Smooth muscle cell (in vitro differentiated cells): Measurements from ENCODE around the gene SH3PXD2B. TPM values are rescaled to one million over a fixed set of nuclear protein-coding genes. Genes with fewer than 3 reads are reported as not detected.

Experiments used
- DNase-seq: peaks from one replicate; lab custom pipeline; 2025; ENCODE audit not compliant: unreplicated experiment; lab: John Stamatoyannopoulos, UW
- H2AFZ ChIP-seq: fragments of 200-600 bp; sonication (generic); 2 replicates; pipeline ENCODE4 v1.6.0; 2016; ENCODE audit warnings: antibody characterized with exemption, low read depth, mild to moderate bottlenecking
- H3F3A ChIP-seq: fragments of 200-600 bp; sonication (generic); 2 replicates; pipeline ENCODE4 v1.6.0; 2017; ENCODE audit warnings: antibody characterized with exemption, low read depth
- H3K27ac ChIP-seq: fragments of 200-600 bp; sonication (generic); 2 replicates; pipeline ENCODE4 v1.5.1; 2016; ENCODE audit warnings: low read depth, mild to moderate bottlenecking
- H3K27me3 ChIP-seq: fragments of 200-600 bp; sonication (generic); 2 replicates; pipeline ENCODE4 v1.6.1; 2016; ENCODE audit warnings: low read depth, mild to moderate bottlenecking
- H3K36me3 ChIP-seq: fragments of 200-600 bp; sonication (generic); 2 replicates; pipeline ENCODE4 v1.5.1; 2016; ENCODE audit warnings: low read depth
- H3K4me1 ChIP-seq: fragments of 200-600 bp; sonication (generic); 2 replicates; pipeline ENCODE4 v1.5.1; 2016; ENCODE audit warnings: low read depth
- H3K4me2 ChIP-seq: fragments of 200-600 bp; sonication (generic); 2 replicates; pipeline ENCODE4 v1.6.0; 2016; ENCODE audit warnings: mild to moderate bottlenecking
- H3K4me3 ChIP-seq: fragments of 200-600 bp; sonication (generic); 2 replicates; pipeline ENCODE4 v1.5.1; 2016; ENCODE audit warnings: mild to moderate bottlenecking
- H3K79me2 ChIP-seq: fragments of 200-600 bp; sonication (generic); 2 replicates; pipeline ENCODE4 v1.6.0; 2016; ENCODE audit warnings: low read depth, mild to moderate bottlenecking
- H3K9ac ChIP-seq: fragments of 200-600 bp; sonication (generic); 2 replicates; pipeline ENCODE4 v1.6.0; 2016; ENCODE audit warnings: low read depth
- H3K9me3 ChIP-seq: fragments of 200-600 bp; sonication (generic); replicated peaks from 2 replicates; pipeline ENCODE4 v1.5.1; 2016; ENCODE audit warnings: low read depth
- H4K20me1 ChIP-seq: fragments of 200-600 bp; sonication (generic); 2 replicates; pipeline ENCODE4 v1.6.0; 2016; ENCODE audit warnings: low read depth
- WGBS: methylation state at CpG from one replicate; pipeline ENCODE4 v1.1.7; 2016; ENCODE audit warnings: low lambda C conversion rate; 5-methylcytosine and 5-hydroxymethylcytosine counted together
- polyA plus RNA-seq: library from polyadenylated mRNA; unstranded; fragments of >200 nt; fragmentation: Nextera tagmentation; extraction: Ambion mirVana; gene quantifications from 2 replicates; pipeline ENCODE4 v1.2.1, GENCODE V29; 2016
- total RNA-seq: library from RNA; depleted of rRNA; stranded (reverse); fragments of >200 nt; gene quantifications from 2 replicates; pipeline ENCODE4 v1.2.3, GENCODE V29; 2014
- TF ChIP-seq, protein P1 (sequence below): fragments of 200-600 bp; sonication (generic); IDR thresholded peaks from 2 replicates; pipeline ENCODE4 v1.5.1; 2017; ENCODE audit warnings: borderline replicate concordance, mild to moderate bottlenecking, antibody characterized with exemption; ENCODE audit not compliant: insufficient read depth, poor library complexity, severe bottlenecking

SH3PXD2B gene
- total and polyA plus RNA-seq, 2 experiments from 2014 or later: 36.5 to 39.4 TPM

DNA sequence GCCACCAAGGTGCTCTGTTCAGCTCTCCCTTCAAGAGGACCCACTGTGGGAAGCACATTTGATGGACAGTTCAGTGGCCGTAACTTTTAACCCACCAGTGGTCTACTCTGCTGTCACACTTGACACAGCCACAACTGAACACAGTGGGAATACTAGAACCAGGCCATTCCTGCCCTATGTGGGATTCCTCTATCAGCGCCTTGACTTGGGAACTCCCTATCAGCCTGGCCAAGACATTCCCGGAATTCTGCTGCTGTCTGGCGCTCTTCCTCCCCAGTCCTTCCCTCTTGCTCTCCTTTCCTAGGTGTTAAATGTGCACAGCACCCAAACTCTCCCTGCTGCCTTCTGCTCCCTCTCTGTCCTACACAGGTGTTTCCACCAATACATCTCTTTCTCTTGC, 23.1 kb upstream of the SH3PXD2B start:
- Histone ChIP-seq H3K4me3 (no peak overlapping the region), H3F3A (peaks cover 7% of the 10 kb centered on the region), H3K4me1 (no peaks in the 10 kb centered on the region), H4K20me1 (no peaks in the 10 kb centered on the region), H3K27me3 (no peaks in the 10 kb centered on the region), H3K36me3 (no peaks in the 10 kb centered on the region), H3K27ac (no peak overlapping the region), H3K79me2 (no peaks in the 10 kb centered on the region), H3K4me2 (no peak overlapping the region), H3K9me3 (no peaks in the 10 kb centered on the region), H2AFZ (no peak overlapping the region), H3K9ac (no peak overlapping the region)
- WGBS: 69% methylated on average over 4 of the region's 4 CpGs
- TF ChIP-seq, protein P1, sequence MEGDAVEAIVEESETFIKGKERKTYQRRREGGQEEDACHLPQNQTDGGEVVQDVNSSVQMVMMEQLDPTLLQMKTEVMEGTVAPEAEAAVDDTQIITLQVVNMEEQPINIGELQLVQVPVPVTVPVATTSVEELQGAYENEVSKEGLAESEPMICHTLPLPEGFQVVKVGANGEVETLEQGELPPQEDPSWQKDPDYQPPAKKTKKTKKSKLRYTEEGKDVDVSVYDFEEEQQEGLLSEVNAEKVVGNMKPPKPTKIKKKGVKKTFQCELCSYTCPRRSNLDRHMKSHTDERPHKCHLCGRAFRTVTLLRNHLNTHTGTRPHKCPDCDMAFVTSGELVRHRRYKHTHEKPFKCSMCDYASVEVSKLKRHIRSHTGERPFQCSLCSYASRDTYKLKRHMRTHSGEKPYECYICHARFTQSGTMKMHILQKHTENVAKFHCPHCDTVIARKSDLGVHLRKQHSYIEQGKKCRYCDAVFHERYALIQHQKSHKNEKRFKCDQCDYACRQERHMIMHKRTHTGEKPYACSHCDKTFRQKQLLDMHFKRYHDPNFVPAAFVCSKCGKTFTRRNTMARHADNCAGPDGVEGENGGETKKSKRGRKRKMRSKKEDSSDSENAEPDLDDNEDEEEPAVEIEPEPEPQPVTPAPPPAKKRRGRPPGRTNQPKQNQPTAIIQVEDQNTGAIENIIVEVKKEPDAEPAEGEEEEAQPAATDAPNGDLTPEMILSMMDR: no peak
- no peak for DNase-seq

DNA sequence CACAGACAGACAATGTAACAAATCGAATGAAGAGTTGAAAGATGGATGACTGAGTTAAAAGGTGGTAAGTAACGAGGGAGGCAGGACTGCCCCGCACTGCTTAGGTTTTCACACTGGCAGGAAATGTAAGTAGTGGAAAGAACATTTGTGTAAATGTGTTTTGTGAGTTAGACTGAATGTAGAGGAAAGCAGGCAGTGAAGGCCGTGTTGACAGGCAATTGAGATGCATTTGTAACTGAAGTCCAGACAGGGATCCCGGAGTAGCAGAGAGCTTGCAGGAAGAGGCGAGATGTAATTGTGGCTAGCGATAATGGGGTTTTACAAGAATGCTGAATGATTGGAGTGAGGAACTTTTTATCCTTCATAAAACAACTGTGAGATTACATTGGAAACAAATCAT, 20.0 kb upstream of the SH3PXD2B start:
- Histone ChIP-seq H3K4me1 (no peaks in the 10 kb centered on the region), H4K20me1 (no peaks in the 10 kb centered on the region)
- 44% methylated on average over 7 of the region's 7 CpGs for WGBS

DNA sequence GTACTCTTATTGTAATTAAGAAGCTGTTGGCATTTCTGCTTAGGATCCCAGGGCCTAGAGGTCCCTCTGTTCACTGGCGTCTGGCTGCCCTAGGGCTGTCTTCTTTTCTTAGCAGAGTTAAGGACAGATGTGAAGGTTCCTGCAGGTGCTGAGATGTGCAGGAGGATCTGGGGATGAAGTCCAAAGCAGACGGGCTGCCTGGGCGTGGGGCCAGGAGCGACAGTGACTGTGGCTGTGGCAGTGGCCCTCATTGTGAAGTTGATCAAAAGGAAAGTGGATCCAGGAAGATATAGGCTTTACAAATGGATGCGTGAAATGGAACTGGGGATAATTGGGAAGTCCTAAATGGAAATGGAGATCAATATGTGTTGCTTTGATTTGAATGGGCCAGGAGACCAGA, 19.1 kb upstream of the SH3PXD2B start:
- Histone ChIP-seq H3K4me2 (no peak overlapping the region), H3K36me3 (no peaks in the 10 kb centered on the region), H3K4me3 (no peak overlapping the region), H3K27ac (no peak overlapping the region), H3F3A (peaks cover 7% of the 10 kb centered on the region), H3K9me3 (no peaks in the 10 kb centered on the region), H3K4me1 (no peaks in the 10 kb centered on the region), H3K9ac (no peak overlapping the region), H4K20me1 (no peaks in the 10 kb centered on the region), H3K27me3 (no peaks in the 10 kb centered on the region), H2AFZ (no peak overlapping the region), H3K79me2 (no peaks in the 10 kb centered on the region)
- TF ChIP-seq, protein P1: no peak
- 94% methylated on average over 5 of the region's 5 CpGs for WGBS
- no peak for DNase-seq

More for the DNA sequence above, 20.0 kb upstream of the SH3PXD2B start:
- H3K9me3 ChIP-seq: no peaks in the 10 kb centered on the region
- no peaks in the 10 kb centered on the region for H3K79me2 ChIP-seq
- H3K4me2 ChIP-seq: no peak overlapping the region
- H3K36me3 ChIP-seq: no peaks in the 10 kb centered on the region
- no peaks in the 10 kb centered on the region for H3K27me3 ChIP-seq
- no peak overlapping the region for H3K4me3 ChIP-seq
- TF ChIP-seq, protein P1: no peak
- no peak overlapping the region for H3K9ac ChIP-seq
- no peak overlapping the region for H3K27ac ChIP-seq
- no peak overlapping the region for H2AFZ ChIP-seq
- DNase-seq: no peak
- H3F3A ChIP-seq: peaks cover 7% of the 10 kb centered on the region

DNA sequence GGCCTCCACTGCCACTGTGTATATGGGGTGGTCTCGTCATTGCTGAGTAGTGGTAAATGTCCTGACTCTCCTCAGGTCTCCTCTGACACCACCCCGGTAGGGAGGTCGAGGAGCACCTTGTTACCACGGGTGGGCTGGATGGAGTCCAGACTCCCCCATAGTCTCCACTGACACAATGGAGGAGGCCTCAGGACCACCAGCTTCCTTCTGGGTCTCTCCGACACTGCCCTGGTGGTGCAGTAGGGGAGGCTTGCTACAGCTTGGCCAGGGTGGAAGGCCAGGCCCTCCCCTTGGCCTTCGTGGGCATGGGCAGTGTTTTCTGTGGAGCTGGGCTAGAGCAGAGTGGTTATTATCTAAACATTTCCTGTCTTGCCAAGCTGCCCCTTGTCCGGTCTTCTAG, 15.4 kb upstream of the SH3PXD2B start:
- Histone ChIP-seq H2AFZ (no peak overlapping the region), H3F3A (peaks cover 6% of the 10 kb centered on the region), H3K27ac (no peak overlapping the region), H3K4me2 (no peak overlapping the region), H3K4me3 (no peak overlapping the region), H3K36me3 (no peaks in the 10 kb centered on the region), H3K27me3 (no peaks in the 10 kb centered on the region), H3K4me1 (no peaks in the 10 kb centered on the region), H4K20me1 (no peaks in the 10 kb centered on the region), H3K9ac (no peak overlapping the region), H3K79me2 (no peaks in the 10 kb centered on the region), H3K9me3 (no peaks in the 10 kb centered on the region)
- TF ChIP-seq, protein P1: no peak
- DNase-seq: no peak
- 93% methylated on average over 7 of the region's 7 CpGs for WGBS
